ENCODE data around the gene PRTN3.
"Not testable (repeated sequence)": the region's sequence is repeated elsewhere in the genome, so short reads cannot be mapped to it uniquely, and the experiment has no call there.

PRTN3 gene

GRCh38 chr19:848386-848921, 7.7 kb downstream of the PRTN3 start:
- no peak for DNase-seq (ENCODE audit: low spot score)

GRCh38 chr19:849195-849594, 8.4 kb downstream of the PRTN3 start:
- DNase-seq (ENCODE audit: low spot score), result not testable (repeated sequence)

- no peak for DNase-seq (ENCODE audit: low spot score)
Observed at GRCh38 chr19:850221-850978, 9.6 kb downstream of the PRTN3 start.

GRCh38 chr19:850979-851335, 10.2 kb downstream of the PRTN3 start:
- DNase-seq (ENCODE audit: low spot score), result no peak

- no peak for DNase-seq (ENCODE audit: low spot score)
Observed at GRCh38 chr19:852136-853013, 11.6 kb downstream of the PRTN3 start, which contains the start of gene ELANE. ELANE (plus strand) TSS chr19:852303; CDS start chr19:852329, 26 bp downstream.

- no peak for DNase-seq (ENCODE audit: low spot score)
Observed at GRCh38 chr19:853014-853585, 12.3 kb downstream of the PRTN3 start.

- DNase-seq (ENCODE audit: low spot score), result not testable (repeated sequence)
Observed at GRCh38 chr19:853614-854220, 12.9 kb downstream of the PRTN3 start.

- no peak for DNase-seq (ENCODE audit: low spot score)
Observed at GRCh38 chr19:854549-854948, 13.8 kb downstream of the PRTN3 start.

- no peak for DNase-seq (ENCODE audit: low spot score)
Observed at GRCh38 chr19:855142-855541, 14.3 kb downstream of the PRTN3 start.

- no peak for DNase-seq (ENCODE audit: low spot score)
Observed at GRCh38 chr19:855566-856120, 14.8 kb downstream of the PRTN3 start.

GRCh38 chr19:858284-858683, 17.5 kb downstream of the PRTN3 start:
- DNase-seq (ENCODE audit: low spot score), result no peak

- DNase-seq (ENCODE audit: low spot score), result no peak
Observed at GRCh38 chr19:858868-859843, 18.4 kb downstream of the PRTN3 start, which contains the start of gene CFD. CFD (plus strand) TSS chr19:859664; CDS start chr19:859690, 26 bp downstream.

GRCh38 chr19:861141-861755, 20.4 kb downstream of the PRTN3 start:
- DNase-seq (ENCODE audit: low spot score), result no peak

GRCh38 chr19:861756-862580, 21.2 kb downstream of the PRTN3 start:
- no peak for DNase-seq (ENCODE audit: low spot score)

GRCh38 chr19:862581-863314, 21.9 kb downstream of the PRTN3 start:
- no peak for DNase-seq (ENCODE audit: low spot score)

GRCh38 chr19:863315-863620, 22.5 kb downstream of the PRTN3 start:
- no peak for DNase-seq (ENCODE audit: low spot score)

GRCh38 chr19:866769-867300, 26.0 kb downstream of the PRTN3 start:
- DNase-seq (ENCODE audit: low spot score), result no peak

GRCh38 chr19:867301-867793, 26.5 kb downstream of the PRTN3 start:
- DNase-seq (ENCODE audit: low spot score), result no peak

All from kidney capillary endothelial cell (primary cell).